Osteoblast (primary cell): ENCODE data around the gene RASGRP4. TPM values are rescaled to one million over a fixed set of nuclear protein-coding genes. Genes with fewer than 3 reads are reported as not detected.
"Not testable (repeated sequence)": the region's sequence is repeated elsewhere in the genome, so short reads cannot be mapped to it uniquely, and the experiment has no call there.

Experiments
- DNase-seq: peaks from one replicate; pipeline ENCODE4 v3.0.0; 2011; ENCODE audit warnings: low spot score, mixed read lengths; ENCODE audit not compliant: insufficient read length; ENCODE audit errors: missing footprints
- H2AFZ ChIP-seq: 2 replicates; pipeline ENCODE4 v1.6.0; 2011; ENCODE audit warnings: mild to moderate bottlenecking, low read length
- H3K27ac ChIP-seq: 2 replicates; pipeline ENCODE4 v1.5.1; 2011; ENCODE audit warnings: mild to moderate bottlenecking, low read depth, low read length, moderate library complexity
- H3K27me3 ChIP-seq: 2 replicates; pipeline ENCODE4 v1.6.0; 2012; ENCODE audit warnings: mild to moderate bottlenecking, control low read depth, inconsistent platforms, low read length, moderate library complexity; ENCODE audit not compliant: insufficient read depth
- H3K36me3 ChIP-seq: 2 replicates; pipeline ENCODE4 v1.5.1; 2011; ENCODE audit warnings: mild to moderate bottlenecking, low read length, control low read depth, moderate library complexity; ENCODE audit not compliant: insufficient read depth
- H3K4me1 ChIP-seq: 2 replicates; pipeline ENCODE4 v1.5.1; 2011; ENCODE audit warnings: mild to moderate bottlenecking, low read length, control low read depth, moderate library complexity; ENCODE audit not compliant: insufficient read depth
- H3K4me2 ChIP-seq: 2 replicates; pipeline ENCODE4 v1.6.0; 2011; ENCODE audit warnings: mild to moderate bottlenecking, low read length; ENCODE audit not compliant: insufficient read depth
- H3K4me3 ChIP-seq: fragments of 200-600 bp; sonication (generic); 3 replicates; pipeline ENCODE4 v1.5.1; 2012; ENCODE audit warnings: mild to moderate bottlenecking, low read length, inconsistent platforms; ENCODE audit not compliant: insufficient read depth
- H3K79me2 ChIP-seq: 2 replicates; pipeline ENCODE4 v1.6.0; 2012; ENCODE audit warnings: mild to moderate bottlenecking, low read length, control low read depth, inconsistent platforms; ENCODE audit not compliant: insufficient read depth
- H3K9me3 ChIP-seq: 2 replicates; pipeline ENCODE4 v1.5.1; 2011; ENCODE audit warnings: low read depth, low read length, control low read depth
- H4K20me1 ChIP-seq: 2 replicates; pipeline ENCODE4 v1.6.0; 2012; ENCODE audit warnings: mild to moderate bottlenecking, low read length, control low read depth; ENCODE audit not compliant: insufficient read depth
- total RNA-seq: library from RNA; depleted of rRNA; stranded (reverse); fragments of >200 nt; gene quantifications from 2 replicates; pipeline ENCODE4 v1.2.3, GENCODE V29; 2012
- TF ChIP-seq, protein P1 (sequence below): IDR thresholded peaks from 2 replicates; pipeline ENCODE4 v1.5.1; 2011; ENCODE audit warnings: mild to moderate bottlenecking, low read depth, low read length, moderate library complexity; ENCODE audit errors: extremely low read depth

The RASGRP4 gene, protein sequence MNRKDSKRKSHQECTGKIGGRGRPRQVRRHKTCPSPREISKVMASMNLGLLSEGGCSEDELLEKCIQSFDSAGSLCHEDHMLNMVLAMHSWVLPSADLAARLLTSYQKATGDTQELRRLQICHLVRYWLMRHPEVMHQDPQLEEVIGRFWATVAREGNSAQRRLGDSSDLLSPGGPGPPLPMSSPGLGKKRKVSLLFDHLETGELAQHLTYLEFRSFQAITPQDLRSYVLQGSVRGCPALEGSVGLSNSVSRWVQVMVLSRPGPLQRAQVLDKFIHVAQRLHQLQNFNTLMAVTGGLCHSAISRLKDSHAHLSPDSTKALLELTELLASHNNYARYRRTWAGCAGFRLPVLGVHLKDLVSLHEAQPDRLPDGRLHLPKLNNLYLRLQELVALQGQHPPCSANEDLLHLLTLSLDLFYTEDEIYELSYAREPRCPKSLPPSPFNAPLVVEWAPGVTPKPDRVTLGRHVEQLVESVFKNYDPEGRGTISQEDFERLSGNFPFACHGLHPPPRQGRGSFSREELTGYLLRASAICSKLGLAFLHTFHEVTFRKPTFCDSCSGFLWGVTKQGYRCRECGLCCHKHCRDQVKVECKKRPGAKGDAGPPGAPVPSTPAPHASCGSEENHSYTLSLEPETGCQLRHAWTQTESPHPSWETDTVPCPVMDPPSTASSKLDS
- total RNA-seq, result not detected in 2 replicates

DNA sequence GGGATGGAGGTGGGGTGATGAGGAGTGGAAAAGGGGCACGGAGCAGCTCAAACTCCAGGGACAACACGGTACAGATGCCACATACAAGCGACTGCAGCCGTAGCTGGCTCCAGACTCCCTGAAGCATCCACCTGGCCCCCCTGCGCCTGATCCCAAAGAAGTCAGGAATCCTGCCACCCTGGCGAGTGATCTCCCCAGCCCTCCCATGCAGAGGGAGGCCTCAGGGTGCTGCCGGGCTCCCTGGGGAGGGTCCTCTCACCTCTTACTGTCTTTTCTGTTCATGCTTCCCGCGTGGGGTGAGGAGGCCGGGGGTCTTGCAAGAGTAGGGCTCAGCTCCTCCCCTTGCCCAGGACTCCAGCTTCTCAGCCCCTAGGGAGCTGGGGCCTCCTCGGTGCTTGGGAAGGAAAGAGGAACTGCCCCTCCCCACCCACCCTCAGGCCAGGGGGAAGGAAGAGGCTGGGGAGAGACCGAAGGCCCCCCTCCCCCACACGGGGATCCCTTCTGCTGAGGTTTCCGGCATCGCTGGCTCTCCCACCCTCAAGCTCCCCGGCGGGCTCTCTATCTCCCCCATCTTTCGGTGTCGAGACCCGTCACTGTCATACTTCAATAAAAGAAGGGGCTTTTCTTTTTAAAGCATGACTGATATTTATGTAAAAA, at the start of gene RASGRP4:
Gene RASGRP4, minus strand, starts transcription at position 410 of the 657 bp plus-strand sequence. Its CDS starts 128 bp downstream, at position 282.
- Histone ChIP-seq H3K4me2 (no peak within 1 kb of the TSS), H3K4me1 (no peaks in the 10 kb centered on the region), H2AFZ (no peak within 1 kb of the TSS), H3K9me3 (no peaks in the 10 kb centered on the region), H4K20me1 (no peaks in the 10 kb centered on the region), H3K79me2 (no peaks in the 10 kb centered on the region), H3K27ac (no peak within 1 kb of the TSS), H3K36me3 (no peaks in the 10 kb centered on the region), H3K4me3 (no peak within 1 kb of the TSS), H3K27me3 (peaks cover 10% of the 10 kb centered on the region)
- TF ChIP-seq, protein P1, sequence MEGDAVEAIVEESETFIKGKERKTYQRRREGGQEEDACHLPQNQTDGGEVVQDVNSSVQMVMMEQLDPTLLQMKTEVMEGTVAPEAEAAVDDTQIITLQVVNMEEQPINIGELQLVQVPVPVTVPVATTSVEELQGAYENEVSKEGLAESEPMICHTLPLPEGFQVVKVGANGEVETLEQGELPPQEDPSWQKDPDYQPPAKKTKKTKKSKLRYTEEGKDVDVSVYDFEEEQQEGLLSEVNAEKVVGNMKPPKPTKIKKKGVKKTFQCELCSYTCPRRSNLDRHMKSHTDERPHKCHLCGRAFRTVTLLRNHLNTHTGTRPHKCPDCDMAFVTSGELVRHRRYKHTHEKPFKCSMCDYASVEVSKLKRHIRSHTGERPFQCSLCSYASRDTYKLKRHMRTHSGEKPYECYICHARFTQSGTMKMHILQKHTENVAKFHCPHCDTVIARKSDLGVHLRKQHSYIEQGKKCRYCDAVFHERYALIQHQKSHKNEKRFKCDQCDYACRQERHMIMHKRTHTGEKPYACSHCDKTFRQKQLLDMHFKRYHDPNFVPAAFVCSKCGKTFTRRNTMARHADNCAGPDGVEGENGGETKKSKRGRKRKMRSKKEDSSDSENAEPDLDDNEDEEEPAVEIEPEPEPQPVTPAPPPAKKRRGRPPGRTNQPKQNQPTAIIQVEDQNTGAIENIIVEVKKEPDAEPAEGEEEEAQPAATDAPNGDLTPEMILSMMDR, result no peak
- peak; percentile 58 for DNase-seq

DNA sequence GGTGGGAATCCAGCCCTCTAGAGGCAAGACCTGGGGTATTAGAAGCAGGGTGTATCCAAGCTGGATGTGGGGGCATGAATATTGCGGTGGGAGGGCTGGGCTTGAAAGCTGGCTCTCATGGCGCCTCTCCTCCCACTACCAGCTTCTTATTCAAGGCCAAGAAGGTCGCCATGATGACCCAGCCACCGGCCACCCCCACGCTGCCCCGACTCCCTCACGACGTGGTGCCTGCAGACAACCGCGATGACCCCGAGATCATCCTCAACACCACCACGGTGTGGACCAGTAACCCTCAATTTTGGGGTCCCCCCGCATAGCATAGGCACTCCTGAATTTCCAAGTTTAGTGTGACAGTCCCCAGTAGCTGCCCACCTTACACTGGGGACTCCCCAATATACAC, 49.2 kb upstream of the RASGRP4 start:
- Histone ChIP-seq H3K4me3 (no peak overlapping the region), H3K9me3 (no peaks in the 10 kb centered on the region), H4K20me1 (no peaks in the 10 kb centered on the region), H2AFZ (no peak overlapping the region), H3K4me2 (no peak overlapping the region), H3K27ac (no peak overlapping the region), H3K36me3 (no peaks in the 10 kb centered on the region), H3K79me2 (no peaks in the 10 kb centered on the region), H3K27me3 (no peaks in the 10 kb centered on the region), H3K4me1 (no peaks in the 10 kb centered on the region)
- TF ChIP-seq, protein P1, result no peak
- peak; percentile 54 for DNase-seq

DNA sequence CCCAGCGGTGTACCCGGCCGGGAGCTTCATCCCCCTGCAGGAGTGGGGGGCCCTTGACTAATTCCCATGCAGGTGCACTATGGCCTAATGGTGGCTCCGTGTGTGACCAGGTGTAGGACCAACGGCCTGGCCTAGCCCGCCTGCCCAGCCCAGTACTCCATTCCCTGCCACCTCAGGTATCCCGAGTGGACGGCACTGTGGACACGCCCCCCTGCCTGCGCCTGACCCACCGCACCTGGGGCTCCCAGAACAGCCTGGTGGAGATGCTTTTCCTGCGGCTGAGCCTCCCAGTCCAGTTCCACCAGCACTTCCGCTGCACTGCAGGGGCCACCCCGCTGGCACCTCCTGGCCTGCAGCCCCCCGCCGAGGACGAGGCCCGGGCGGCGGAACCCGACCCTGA, 47.2 kb upstream of the RASGRP4 start:
- Histone ChIP-seq H3K4me3 (no peak overlapping the region), H4K20me1 (no peaks in the 10 kb centered on the region), H3K79me2 (no peaks in the 10 kb centered on the region), H3K4me1 (no peaks in the 10 kb centered on the region), H3K27me3 (no peaks in the 10 kb centered on the region), H3K9me3 (no peaks in the 10 kb centered on the region), H3K27ac (no peak overlapping the region), H3K4me2 (no peak overlapping the region), H3K36me3 (no peaks in the 10 kb centered on the region), H2AFZ (no peak overlapping the region)
- TF ChIP-seq, protein P1, result no peak
- peak; percentile 15 for DNase-seq

DNA sequence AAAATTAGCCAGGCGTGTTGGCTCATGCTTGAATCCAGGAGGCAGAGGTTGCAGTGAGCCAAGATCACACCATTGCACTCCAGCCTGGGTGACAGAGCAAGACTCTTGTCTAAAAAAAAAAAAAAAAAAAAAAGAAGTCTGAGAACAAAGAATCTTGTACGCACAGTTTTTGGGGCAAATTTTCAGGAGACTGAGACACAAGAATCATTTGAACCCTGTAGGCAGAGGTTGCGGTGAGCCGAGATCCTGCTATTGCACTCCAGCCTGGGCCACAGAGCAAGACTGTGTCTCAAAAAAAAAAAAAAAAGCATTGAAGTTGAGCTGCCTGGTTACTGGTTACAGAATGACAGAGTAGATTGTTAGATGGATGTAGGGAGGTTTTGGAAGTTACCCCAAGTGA, 46.7 kb upstream of the RASGRP4 start:
- H3K4me1 ChIP-seq, H2AFZ ChIP-seq, H3K27me3 ChIP-seq, H3K4me2 ChIP-seq, H3K36me3 ChIP-seq, H3K4me3 ChIP-seq, H3K9me3 ChIP-seq, H4K20me1 ChIP-seq, H3K79me2 ChIP-seq, H3K27ac ChIP-seq, DNase-seq: not testable (repeated sequence)
